ENCODE results near the gene COG4. TPM values are rescaled to one million over a fixed set of nuclear protein-coding genes. Genes with fewer than 3 reads are reported as not detected.

The COG4 gene
- total RNA-seq, 1 donor from 2014 or later: 49.1 TPM

DNA sequence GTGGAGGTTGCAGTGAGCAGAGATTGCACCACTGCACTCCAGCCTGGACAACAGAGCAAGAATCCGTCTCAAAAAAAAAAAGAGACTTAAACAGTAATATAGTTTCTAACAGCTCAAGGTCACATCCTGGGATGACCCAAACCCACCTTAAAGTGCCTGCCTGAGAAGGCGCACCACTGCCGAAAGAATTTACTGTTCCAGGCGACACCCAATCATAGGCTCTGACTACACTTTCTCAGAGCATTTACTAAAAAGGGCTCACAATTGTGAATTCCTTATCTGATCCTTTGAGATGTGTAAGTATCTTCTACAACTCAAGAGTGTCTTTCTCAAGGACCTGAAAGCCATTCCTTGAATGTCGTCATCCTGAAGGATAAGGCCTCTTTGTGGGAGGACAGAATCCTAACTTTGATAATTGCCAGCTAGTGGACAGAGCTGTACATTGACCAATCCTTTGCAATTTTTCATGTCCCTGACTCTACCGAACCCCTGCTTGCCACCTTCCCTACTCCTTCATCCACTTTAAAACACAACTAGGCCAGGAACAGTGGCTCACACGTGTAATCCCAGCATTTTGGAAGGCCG, 81.9 kb downstream of the COG4 start:
- ATAC-seq (ENCODE audit: poor library complexity) (no peak), DNase-seq (no peak)
- intact Hi-C loops (cut with DNase I): no loop called here

DNA sequence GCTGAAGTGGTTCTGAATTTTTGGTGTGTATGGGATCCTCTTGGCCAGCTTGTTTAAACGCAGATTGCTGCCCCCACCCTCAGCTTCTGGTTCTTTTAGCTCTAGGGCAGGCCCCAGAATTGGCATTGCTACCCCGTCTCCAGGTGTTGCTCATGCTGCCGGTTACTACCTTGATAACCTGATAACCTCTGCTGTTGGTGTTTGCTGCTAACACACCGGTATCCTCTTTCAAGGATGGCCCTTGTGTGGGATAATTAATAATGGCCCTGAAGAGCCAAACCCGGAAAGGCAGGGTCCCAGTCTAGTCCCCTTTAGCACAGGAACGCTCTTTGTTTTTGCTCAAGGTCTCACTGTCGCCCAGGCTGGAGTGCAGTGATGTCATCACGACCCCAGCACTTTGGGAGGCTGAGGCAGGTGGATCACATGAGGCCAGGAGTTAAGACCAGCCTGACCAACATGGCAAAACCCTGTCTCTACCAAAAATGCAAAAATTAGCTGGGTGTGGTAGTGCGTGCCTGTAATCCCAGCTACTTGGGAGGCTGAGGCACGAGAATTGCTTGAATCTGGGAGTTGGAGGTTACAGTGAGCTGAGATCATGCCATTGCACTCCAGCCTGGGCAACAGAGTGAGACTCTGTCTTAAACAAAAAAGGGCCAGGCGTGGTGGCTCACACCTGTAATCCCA, 83.2 kb downstream of the COG4 start:
- ATAC-seq (ENCODE audit: poor library complexity) (no peak), DNase-seq (no peak)
- intact Hi-C loops (cut with DNase I): no loop called here

DNA sequence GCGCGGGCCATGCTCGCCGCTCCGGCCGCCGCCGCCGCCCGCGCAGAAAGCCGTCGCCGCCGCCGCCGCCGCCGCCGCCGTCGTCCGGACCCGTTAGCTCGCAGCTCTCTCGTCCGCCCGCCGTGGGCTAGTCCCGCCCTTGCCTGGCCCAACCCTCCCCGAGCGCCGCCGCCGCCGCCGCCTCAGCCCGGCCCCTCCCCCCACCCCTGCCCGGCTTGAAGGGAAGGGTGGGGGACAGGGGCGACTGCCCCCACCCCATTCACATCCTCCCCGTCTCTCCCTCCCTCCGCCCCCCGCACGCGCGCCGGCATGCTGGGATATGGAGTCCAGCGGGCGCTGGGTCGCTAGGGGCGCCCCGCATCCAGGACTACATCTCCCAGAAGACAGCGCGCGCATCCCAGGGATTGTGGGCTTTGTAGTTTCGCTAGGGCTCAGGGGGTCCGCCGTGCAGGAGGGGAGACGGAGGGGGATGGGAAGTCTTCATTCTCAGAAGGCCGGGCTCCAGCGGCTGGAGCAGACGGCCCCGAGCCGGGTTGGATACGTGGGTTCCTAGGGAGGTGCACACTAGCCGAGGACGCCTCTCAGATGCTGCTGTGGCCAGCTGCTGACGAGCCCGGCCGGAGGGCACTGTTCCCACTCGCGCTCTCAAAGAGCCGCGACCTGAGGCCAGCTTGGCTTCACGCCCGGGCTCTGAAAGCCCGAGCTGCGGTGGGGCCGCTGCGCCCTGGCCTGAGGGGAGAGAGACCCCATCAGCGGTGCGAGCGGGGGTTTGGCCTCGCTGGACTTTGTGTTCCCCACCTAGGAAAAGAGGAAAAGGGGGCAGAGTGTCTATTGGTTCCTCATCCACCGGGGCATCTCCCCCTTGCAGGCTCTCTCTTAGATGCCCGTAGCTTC, 84.1 kb downstream of the COG4 start, which contains the start of gene ST3GAL2:
Gene ST3GAL2, minus strand, starts transcription at position 132 of the 894 bp plus-strand sequence. CDS start 40,570 bp downstream, outside the sequence.
- peak; percentile 97 for DNase-seq
- intact Hi-C loops (cut with DNase I): loop anchor here (5.0 kb wide), 1 partner anchor 52 kb away; no protein-coding TSS in a partner anchor
- ATAC-seq (ENCODE audit: poor library complexity): peak; percentile 98

DNA sequence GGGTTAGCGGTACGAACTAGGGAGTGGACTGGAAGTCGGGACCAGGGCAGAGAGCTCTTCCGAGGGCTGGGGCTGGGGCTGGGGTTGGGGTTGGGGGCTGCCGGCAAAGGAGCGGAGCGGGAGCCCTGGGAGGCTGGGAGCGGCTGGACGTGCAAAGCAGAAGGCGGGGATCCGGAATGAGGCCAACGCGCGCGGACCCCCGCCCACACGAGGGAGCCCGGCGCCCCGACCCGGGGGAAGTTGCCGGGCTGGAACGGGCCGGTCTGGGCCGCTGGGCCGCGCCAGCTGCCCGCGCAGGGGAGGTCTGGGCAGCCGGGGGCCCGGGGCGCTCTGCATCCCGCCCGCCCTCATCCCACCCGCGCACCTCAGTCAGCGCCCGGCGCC, 84.8 kb downstream of the COG4 start:
- DNase-seq (no peak), ATAC-seq (ENCODE audit: poor library complexity) (peak; percentile 13)
- intact Hi-C loops (cut with DNase I): loop anchor here (5.0 kb wide), 1 partner anchor 51 kb away; no protein-coding TSS in a partner anchor

DNA sequence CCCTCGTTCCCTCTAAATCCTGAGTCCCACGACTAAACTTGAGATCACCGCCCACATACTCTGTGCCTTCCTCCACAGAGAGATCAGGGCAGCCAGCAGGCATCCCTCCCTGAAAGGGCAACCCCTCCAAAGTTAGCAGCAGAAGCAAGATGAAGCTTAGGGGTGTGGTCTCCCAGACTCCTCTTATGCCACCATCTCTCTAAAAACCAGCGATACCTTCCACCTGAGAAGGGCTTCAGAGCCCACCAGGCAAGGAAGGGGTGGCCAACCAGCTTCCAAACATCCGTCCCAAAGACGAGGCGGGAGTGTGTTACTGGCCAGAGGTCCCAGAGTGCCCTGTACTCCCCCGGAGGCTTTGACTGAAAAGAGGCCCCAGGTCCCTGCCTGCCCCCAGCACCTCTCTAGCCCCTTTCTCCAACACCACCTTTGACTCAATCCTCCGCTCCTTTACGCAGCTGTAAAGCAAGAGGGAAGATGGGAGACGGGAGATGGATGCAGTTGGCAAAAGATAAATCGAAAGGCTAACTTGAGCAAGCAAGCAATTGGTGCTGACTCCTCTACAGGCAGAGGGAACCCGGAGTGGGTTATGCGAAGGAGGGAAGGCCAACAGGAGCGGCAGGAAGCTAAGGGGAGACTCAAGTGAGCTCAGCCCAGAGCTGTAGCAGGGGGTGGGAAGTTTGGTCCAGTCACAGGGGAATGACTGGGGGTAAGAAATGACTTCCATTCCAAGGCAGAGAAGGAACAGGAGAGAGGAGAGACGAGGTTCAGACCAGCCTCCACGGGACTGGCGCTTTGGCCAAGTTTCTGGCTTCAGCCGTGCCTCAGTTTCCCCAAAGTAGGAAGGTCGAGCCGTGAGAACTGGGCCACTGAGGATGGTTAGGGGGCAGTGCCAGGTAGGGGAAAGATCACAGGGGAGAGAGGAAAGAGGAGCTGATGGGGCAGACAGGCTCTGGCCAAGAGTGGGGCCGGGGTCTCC, 85.5 kb downstream of the COG4 start:
- intact Hi-C loops (cut with DNase I): loop anchor here (5.0 kb wide), 1 partner anchor 51 kb away; no protein-coding TSS in a partner anchor
- DNase-seq (no peak), ATAC-seq (ENCODE audit: poor library complexity) (no peak)

DNA sequence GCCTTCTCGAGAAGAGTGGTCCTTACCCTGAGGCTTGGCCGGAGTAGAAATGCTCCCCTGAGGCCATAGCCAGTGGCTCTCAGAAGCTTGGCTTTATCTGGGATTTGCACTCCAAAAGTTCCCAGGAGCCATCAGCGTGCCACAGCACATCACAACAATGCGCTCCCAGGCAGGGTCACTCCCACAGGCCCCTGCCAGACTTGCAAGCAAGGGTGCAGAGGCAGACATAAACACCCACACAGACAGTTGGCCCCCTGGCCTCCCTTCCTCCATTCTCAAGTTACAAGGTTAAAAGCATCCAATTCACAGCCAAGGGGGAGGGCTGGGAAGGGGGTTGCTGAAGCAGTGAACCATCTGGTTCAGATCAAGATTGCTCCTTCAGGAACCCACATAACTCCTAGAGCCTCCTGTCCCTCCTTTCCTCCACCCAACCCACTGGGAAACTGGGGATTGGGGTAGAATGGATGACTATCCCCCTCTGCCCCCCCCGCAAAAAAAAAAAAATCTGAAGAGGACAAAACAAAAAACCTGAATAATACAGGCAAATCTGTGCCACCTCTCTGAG, 86.3 kb downstream of the COG4 start:
- ATAC-seq (ENCODE audit: poor library complexity) (no peak), DNase-seq (no peak)
- intact Hi-C loops (cut with DNase I): loop anchor here (5.0 kb wide), 1 partner anchor 50 kb away; no protein-coding TSS in a partner anchor

DNA sequence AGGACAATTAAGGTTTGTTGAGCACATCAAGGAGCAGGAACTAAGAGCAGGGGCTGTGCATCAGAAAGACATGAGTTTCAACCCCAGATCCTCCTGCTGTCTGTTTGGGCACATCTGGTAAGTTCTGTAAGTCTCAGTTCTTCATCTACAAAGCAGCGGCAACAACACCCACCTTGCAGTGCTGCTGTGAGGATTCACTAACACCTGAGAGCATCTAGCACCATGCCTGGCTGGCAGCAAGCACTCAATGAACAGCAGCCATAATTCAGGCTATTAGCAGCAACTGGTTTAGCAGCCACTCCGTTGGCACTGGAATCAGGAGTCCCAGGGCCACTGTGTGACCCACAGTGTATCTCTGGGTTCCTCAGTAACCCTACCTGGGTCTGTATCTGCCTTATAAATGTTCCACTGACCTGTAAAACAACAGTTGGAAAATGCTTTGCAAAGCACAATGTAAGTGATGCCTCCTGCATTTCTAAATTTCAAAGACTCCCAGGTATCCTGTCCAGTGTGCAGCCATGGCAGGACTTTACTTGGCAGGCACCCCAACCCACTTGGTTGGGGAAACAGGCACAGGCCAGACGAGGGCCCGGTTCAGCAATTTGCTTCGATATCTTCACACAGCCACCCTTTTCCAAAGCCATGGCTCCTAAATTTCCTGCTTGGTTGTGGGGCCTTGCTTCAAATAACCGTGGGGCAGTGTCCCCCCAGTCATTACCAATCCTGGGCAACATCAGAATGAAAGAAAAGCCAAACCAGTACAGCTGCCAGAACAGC, 88.7 kb downstream of the COG4 start:
- DNase-seq: no peak
- no peak for ATAC-seq (ENCODE audit: poor library complexity)
- intact Hi-C loops (cut with DNase I): loop anchor here (5.0 kb wide), 1 partner anchor 47 kb away; no protein-coding TSS in a partner anchor

DNA sequence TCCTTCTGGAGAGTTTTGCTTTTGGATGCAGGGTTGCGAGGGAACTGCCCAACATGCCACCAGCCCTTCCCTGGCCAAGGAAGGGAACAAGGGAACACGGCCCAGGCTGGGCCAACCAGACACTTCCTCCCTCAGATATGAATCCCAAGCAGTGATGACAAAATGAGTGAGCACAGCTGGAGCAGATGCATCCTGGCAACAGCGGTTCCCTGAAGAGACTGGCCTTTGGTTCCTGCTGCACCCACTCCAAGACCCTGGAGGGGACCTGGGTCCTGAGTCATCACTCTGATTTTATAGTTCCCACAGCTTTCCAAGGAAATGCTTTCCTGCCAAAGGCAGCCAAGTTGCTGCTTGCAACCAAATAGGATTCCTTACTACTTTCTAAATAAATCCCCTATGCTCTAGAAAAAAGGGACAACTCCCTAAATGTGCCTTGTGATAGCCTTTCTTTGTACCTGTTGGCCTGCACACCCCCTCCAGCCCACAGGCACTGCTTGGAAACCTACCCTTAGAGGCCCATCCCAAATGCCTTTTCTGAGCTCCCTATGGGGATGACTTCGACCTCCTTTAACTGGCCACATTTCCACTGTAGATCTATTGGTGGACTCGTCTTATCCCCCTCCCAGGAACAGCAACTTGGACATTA, 89.8 kb downstream of the COG4 start:
- intact Hi-C loops (cut with DNase I): no loop called here
- ATAC-seq (ENCODE audit: poor library complexity) (peak; percentile 52), DNase-seq (peak; percentile 79)

DNA sequence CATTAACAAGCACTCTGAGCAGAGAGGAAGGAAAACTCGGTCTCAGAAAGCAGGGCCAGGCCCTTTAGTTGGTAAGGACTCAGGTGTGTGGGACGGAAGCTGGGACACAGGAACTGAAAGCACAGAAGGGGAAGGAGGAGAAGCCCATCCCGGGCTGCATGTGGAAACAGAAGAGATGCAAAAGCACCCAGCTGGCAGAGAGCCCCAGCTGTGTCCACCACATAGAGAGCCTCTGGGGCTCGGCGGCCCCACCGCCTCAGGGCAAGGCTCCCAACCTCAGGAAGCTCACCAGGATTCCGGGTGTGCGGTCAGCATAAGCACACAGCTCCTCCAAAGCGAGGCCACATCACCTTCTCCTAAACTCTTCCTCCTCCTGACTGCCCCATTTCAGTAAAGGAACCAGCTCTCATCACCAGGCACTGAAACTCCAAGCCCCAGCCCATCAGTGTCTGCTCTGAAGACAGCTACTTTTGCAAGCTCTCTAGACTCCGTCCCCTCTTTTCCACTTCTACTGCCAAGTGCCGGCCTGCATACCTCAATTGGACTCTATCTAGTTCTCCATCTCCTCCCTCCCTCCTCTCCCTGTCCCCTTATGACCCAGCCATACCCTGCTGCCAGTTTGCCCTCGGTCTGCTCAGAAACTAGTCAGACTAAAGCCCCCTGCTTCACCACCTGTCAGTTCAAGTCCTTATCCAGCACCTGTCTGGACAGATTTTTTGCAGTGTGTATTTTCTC, 90.5 kb downstream of the COG4 start:
- DNase-seq (peak; percentile 74), ATAC-seq (ENCODE audit: poor library complexity) (peak; percentile 2)

DNA sequence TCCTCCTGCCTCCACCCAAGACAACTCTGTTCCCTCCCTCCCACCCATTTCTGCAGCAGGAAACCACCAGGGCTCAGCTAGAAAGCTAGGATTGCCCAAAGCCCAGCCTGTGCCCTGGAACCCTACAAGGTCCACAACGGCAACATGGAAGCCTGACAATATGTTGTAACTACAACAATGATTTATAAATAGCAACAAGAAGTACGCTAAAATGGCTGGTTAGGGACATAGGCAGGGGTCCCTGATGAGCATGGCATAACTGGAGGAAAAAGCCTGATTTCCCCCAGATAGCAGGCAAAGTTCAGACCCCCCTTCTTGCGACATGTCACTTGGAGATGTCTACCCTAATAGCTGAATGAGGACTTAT, 91.0 kb downstream of the COG4 start:
- DNase-seq (no peak), ATAC-seq (ENCODE audit: poor library complexity) (no peak)
- intact Hi-C loops (cut with DNase I): no loop called here

More for the DNA sequence above, 90.5 kb downstream of the COG4 start:
- intact Hi-C loops (cut with DNase I): no loop called here

DNA sequence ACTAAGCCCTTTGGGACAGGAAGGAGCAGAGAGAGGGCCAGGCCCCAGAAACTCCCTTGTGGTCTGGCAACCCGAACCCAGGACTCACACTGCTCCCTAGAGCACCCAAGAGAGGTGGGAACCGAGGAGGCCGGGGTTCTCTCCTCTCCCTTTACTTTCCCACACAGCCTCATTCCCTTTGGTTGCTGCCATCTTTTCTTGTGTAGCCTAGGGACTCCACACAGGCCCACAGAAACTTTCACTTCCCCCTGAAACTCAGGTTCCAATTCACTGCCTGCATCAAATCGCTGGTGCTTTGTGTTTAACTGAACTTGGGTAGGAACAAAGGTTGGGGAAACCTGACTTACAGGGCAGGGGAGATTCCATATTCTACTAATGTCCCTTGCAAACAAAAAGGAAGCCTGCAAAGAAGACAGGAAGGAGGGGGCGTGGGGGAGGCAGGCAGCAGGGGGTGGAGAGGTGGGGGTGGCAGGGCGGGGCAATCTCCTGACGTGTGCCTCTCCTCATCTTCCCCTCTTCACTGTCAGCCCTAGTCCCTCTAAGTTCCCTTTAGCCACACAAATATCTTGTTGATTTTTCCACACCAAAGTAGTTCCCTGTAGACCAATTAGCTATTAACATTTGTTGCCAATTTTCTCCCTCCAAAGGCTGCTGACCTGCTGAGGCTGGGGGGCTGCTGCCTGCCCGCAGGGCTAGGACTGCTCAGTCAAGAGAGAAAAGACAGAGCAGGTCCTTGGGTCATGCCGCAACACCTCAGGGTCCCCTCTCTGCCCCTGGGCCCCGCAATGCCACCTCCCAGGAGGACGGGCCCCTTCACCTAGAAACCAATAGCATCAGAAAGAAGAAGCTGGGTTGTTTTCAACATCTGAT, 92.5 kb downstream of the COG4 start:
- no peak for DNase-seq
- intact Hi-C loops (cut with DNase I): no loop called here
- ATAC-seq (ENCODE audit: poor library complexity): no peak

Measured in Right ventricle myocardium superior (tissue), 1 donor.